ENCODE measurements around the gene AKAP9. TPM values are rescaled to one million over a fixed set of nuclear protein-coding genes. Genes with fewer than 3 reads are reported as not detected.
"Not testable (repeated sequence)": the region's sequence is repeated elsewhere in the genome, so short reads cannot be mapped to it uniquely, and the experiment has no call there.

The AKAP9 gene
- total RNA-seq, 1 experiment from 2014 or later = 28.7 TPM

GRCh38 chr7:91956464-91956863, 15.8 kb downstream of the AKAP9 start:
- not testable (repeated sequence) for H3K27ac ChIP-seq; H3K4me3 ChIP-seq; DNase-seq (ENCODE audit: low read depth in 1 of 2, low spot score in 2 of 2); H3K9me3 ChIP-seq (replicated peaks); H3K36me3 ChIP-seq; H3K4me1 ChIP-seq (replicated peaks); H3K27me3 ChIP-seq (replicated peaks)

GRCh38 chr7:91957232-91957631, 16.6 kb downstream of the AKAP9 start:
- Histone ChIP-seq H3K9me3 (replicated peaks) (no peaks in the 10 kb centered on the region), H3K36me3 (no peaks in the 10 kb centered on the region), H3K27ac (no peak overlapping the region), H3K4me3 (no peak overlapping the region), H3K27me3 (replicated peaks) (no peaks in the 10 kb centered on the region), H3K4me1 (replicated peaks) (no peaks in the 10 kb centered on the region)
- DNase-seq (ENCODE audit: low read depth in 1 of 2, low spot score in 2 of 2) = no peak

DNA sequence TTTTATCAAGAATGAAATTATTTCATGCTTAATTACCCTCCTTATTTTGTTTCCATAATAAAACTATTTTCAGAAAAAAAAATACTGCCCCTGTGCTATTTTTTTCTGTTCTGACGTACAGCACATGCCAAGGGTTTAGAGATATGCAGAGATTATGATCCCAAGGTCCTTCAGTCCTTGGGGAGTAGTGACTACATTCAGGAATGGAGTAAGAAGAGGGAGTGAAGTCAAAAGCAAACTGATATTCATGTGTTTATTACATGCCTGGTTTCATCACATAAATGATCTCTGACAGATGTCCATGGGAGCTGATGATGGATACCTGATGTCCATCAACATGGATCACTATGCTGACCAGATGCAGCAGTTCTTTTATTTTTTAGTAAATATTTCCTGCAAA, 17.2 kb downstream of the AKAP9 start:
- Histone ChIP-seq H3K9me3 (replicated peaks) (no peaks in the 10 kb centered on the region), H3K27me3 (replicated peaks) (no peaks in the 10 kb centered on the region)
- DNase-seq (ENCODE audit: low read depth in 1 of 2, low spot score in 2 of 2) = no peak

GRCh38 chr7:91959023-91959422, 18.4 kb downstream of the AKAP9 start:
- H3K27me3 ChIP-seq (replicated peaks) = no peaks in the 10 kb centered on the region
- no peak overlapping the region for H3K27ac ChIP-seq
- H3K9me3 ChIP-seq (replicated peaks) = no peaks in the 10 kb centered on the region
- no peaks in the 10 kb centered on the region for H3K4me1 ChIP-seq (replicated peaks)
- no peak for DNase-seq (ENCODE audit: low read depth in 1 of 2, low spot score in 2 of 2)
- no peak overlapping the region for H3K4me3 ChIP-seq
- no peaks in the 10 kb centered on the region for H3K36me3 ChIP-seq

More for the DNA sequence above, 17.2 kb downstream of the AKAP9 start:
- H3K27ac ChIP-seq = no peak overlapping the region
- H3K4me3 ChIP-seq = no peak overlapping the region
- no peaks in the 10 kb centered on the region for H3K36me3 ChIP-seq
- no peaks in the 10 kb centered on the region for H3K4me1 ChIP-seq (replicated peaks)

DNA sequence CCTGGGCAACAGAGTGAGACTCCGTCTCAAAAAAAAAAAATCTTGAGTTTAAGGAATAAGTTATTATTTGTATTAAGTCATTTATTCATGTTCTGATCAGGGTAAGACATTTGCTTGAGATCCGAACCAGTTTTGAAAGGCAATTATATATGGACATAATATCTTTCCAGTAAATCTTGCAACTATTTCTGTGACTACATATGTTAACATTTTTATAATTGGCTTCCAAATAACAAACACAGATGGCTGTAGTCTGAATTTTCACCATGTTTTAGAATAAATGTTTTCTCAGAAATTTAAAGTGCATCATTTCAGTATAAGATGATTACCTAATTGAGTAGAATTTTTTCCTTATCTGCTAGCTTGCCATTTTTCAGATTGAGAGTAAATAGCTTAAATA, 21.2 kb downstream of the AKAP9 start:
- no peak overlapping the region for H3K27ac ChIP-seq
- no peaks in the 10 kb centered on the region for H3K36me3 ChIP-seq
- no peak overlapping the region for H3K4me3 ChIP-seq

GRCh38 chr7:91962419-91962818, 21.8 kb downstream of the AKAP9 start:
- DNase-seq (ENCODE audit: low read depth in 1 of 2, low spot score in 2 of 2) = no peak
- Histone ChIP-seq H3K4me1 (replicated peaks) (no peaks in the 10 kb centered on the region), H3K9me3 (replicated peaks) (no peaks in the 10 kb centered on the region), H3K27ac (no peak overlapping the region), H3K36me3 (no peaks in the 10 kb centered on the region), H3K27me3 (replicated peaks) (no peaks in the 10 kb centered on the region), H3K4me3 (no peak overlapping the region)

More for the DNA sequence above, 21.2 kb downstream of the AKAP9 start:
- H3K4me1 ChIP-seq (replicated peaks) = no peaks in the 10 kb centered on the region
- H3K9me3 ChIP-seq (replicated peaks) = no peaks in the 10 kb centered on the region
- DNase-seq (ENCODE audit: low read depth in 1 of 2, low spot score in 2 of 2) = no peak
- no peaks in the 10 kb centered on the region for H3K27me3 ChIP-seq (replicated peaks)

DNA sequence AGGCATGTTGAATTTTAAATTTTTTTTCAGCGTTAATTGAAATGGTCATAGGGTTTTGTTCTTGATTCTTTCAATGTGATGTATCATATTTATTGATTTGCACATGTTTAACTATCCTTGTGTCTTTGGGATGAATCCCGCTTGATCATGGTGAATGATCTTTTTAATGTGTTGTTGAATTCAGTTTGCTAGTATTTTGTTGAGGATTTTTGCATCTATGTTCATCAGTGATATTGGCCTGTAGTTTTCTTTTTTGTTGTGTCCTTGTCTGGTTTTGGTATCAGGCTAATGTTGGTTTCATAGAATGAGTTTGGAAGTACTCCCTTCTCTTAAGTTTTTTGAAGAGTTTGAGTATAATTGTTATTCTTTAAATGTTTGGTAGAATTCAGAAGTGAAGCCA, 26.9 kb downstream of the AKAP9 start:
- H3K27ac ChIP-seq; H3K36me3 ChIP-seq; H3K4me1 ChIP-seq (replicated peaks); H3K27me3 ChIP-seq (replicated peaks); DNase-seq (ENCODE audit: low read depth in 1 of 2, low spot score in 2 of 2); H3K4me3 ChIP-seq; H3K9me3 ChIP-seq (replicated peaks): not testable (repeated sequence)

GRCh38 chr7:91973639-91974038, 33.0 kb downstream of the AKAP9 start:
- Histone ChIP-seq H3K9me3 (replicated peaks) (no peaks in the 10 kb centered on the region), H3K27ac (no peak overlapping the region), H3K36me3 (no peaks in the 10 kb centered on the region), H3K4me1 (replicated peaks) (no peaks in the 10 kb centered on the region), H3K27me3 (replicated peaks) (no peaks in the 10 kb centered on the region), H3K4me3 (no peak overlapping the region)
- DNase-seq (ENCODE audit: low read depth in 1 of 2, low spot score in 2 of 2) = no peak

DNA sequence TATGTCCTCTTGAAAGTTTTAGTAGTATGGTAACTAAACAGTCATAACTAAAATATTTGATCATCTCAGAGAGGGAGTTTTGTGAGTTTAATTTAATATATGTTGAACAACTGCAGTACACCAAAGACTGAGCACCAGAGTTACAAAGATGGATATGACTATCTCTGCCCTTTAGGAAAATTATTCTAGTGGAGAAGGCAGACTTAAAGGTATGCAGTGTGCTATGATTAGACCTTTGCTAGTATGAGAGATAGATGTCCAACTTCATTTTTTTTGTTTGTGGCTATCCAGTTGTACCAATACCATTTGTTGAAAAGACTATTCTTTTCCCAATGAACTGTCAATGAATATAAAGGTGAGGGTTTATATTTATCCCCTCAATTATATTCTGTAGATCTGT, 33.4 kb downstream of the AKAP9 start:
- no peak for DNase-seq (ENCODE audit: low read depth in 1 of 2, low spot score in 2 of 2)
- Histone ChIP-seq H3K4me3 (no peak overlapping the region), H3K27me3 (replicated peaks) (no peaks in the 10 kb centered on the region), H3K27ac (no peak overlapping the region), H3K9me3 (replicated peaks) (no peaks in the 10 kb centered on the region), H3K36me3 (no peaks in the 10 kb centered on the region), H3K4me1 (replicated peaks) (no peaks in the 10 kb centered on the region)

DNA sequence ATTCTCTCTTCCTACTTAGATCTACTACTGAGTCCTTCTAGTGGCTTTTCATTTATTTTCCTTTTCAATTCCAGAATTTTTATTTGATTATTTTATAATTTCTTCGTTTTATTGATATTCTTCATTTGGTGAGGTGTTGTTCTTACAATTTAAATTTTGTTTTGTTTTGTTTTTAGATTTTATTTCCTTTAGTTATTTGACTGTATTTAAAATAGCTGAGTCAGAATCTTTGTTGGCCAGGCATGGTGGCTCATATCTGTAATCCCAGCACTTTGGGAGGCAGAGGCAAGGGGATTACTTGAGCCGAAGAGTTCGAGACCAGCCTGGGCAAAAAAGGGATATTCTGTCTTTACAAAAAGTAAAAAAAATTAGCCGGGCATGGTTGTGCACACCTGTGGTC, 36.1 kb downstream of the AKAP9 start:
- DNase-seq (ENCODE audit: low read depth in 1 of 2, low spot score in 2 of 2) = no peak
- Histone ChIP-seq H3K27me3 (replicated peaks) (no peaks in the 10 kb centered on the region), H3K9me3 (replicated peaks) (no peaks in the 10 kb centered on the region), H3K4me1 (replicated peaks) (no peaks in the 10 kb centered on the region), H3K4me3 (no peak overlapping the region), H3K27ac (no peak overlapping the region), H3K36me3 (no peaks in the 10 kb centered on the region)

- Histone ChIP-seq H3K27ac (no peak overlapping the region), H3K27me3 (replicated peaks) (no peaks in the 10 kb centered on the region), H3K36me3 (no peaks in the 10 kb centered on the region), H3K9me3 (replicated peaks) (no peaks in the 10 kb centered on the region), H3K4me3 (no peak overlapping the region), H3K4me1 (replicated peaks) (no peaks in the 10 kb centered on the region)
- no peak for DNase-seq (ENCODE audit: low read depth in 1 of 2, low spot score in 2 of 2)
Observed at GRCh38 chr7:91979590-91979989, 38.9 kb downstream of the AKAP9 start.

DNA sequence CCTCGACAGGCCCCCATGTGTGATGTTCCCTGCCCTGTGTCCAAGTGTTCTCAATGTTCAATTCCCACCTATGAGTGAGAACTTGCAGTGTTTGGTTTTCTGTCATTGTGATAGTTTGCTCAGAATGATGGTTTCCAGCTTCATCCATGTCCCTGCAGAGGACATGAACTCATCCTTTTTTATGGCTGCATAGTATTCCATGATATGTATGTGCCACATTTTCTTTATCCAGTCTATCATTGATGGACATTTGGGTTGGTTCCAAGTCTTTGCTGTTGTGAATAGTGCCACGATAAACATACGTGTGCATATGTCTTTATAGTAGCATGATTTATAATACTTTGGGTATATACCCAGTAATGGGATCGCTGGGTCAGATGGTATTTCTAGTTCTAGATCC, 41.7 kb downstream of the AKAP9 start:
- not testable (repeated sequence) for H3K36me3 ChIP-seq; H3K4me3 ChIP-seq; H3K9me3 ChIP-seq (replicated peaks); DNase-seq (ENCODE audit: low read depth in 1 of 2, low spot score in 2 of 2); H3K27ac ChIP-seq; H3K27me3 ChIP-seq (replicated peaks); H3K4me1 ChIP-seq (replicated peaks)

DNA sequence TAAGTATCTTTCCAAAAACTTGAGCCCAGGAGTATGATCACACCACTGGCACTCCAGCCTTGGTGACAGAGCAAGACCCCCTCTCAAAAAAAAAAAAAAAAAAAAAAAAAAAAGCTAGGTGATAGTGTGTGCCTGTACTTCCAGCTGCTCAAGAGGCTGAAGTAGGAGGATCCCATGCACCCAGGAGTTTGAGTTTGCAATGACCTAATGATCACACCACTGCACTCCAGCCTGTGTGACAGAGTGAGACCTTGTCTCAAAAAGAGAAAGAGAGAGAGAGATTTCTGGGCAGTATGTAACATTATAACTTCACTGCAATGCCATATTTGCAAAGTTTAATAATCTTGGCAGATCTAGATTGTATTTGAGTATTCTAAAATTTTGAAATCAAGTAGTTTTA, 47.6 kb downstream of the AKAP9 start:
- no peak overlapping the region for H3K4me3 ChIP-seq
- H3K4me1 ChIP-seq (replicated peaks) = no peaks in the 10 kb centered on the region
- H3K9me3 ChIP-seq (replicated peaks) = no peaks in the 10 kb centered on the region
- H3K36me3 ChIP-seq = no peaks in the 10 kb centered on the region
- no peaks in the 10 kb centered on the region for H3K27me3 ChIP-seq (replicated peaks)
- DNase-seq (ENCODE audit: low read depth in 1 of 2, low spot score in 2 of 2) = no peak
- H3K27ac ChIP-seq = no peak overlapping the region

DNA sequence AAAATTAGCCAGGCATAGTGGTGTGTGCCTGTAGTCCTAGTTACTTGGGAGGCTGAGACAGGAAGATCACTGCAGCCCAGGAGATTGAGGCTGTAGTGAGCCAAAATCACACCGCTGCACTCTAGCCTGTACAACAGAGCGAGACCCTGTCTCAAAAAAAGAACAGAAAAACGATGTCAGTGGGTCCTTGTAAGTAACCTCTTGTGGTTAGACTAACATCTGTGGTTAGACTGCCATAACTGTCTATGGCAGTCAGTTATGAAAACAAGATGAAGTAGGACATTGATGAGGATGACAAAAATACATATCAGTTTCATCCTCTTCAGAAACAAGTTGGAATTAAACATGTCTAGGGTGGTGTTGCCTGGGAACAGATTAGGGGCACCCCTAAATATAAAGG, 53.3 kb downstream of the AKAP9 start:
- H3K27ac ChIP-seq = no peak overlapping the region
- DNase-seq (ENCODE audit: low read depth in 1 of 2, low spot score in 2 of 2) = no peak
- peaks cover 5% of the 10 kb centered on the region for H3K36me3 ChIP-seq
- no peaks in the 10 kb centered on the region for H3K27me3 ChIP-seq (replicated peaks)
- no peaks in the 10 kb centered on the region for H3K9me3 ChIP-seq (replicated peaks)
- no peak overlapping the region for H3K4me3 ChIP-seq
- H3K4me1 ChIP-seq (replicated peaks) = no peaks in the 10 kb centered on the region

- Histone ChIP-seq H3K27ac (no peak overlapping the region), H3K36me3 (peaks cover 9% of the 10 kb centered on the region), H3K9me3 (replicated peaks) (no peaks in the 10 kb centered on the region), H3K4me3 (no peak overlapping the region), H3K4me1 (replicated peaks) (no peaks in the 10 kb centered on the region), H3K27me3 (replicated peaks) (no peaks in the 10 kb centered on the region)
- DNase-seq (ENCODE audit: low read depth in 1 of 2, low spot score in 2 of 2) = no peak
Observed at GRCh38 chr7:91995391-91996105, 54.9 kb downstream of the AKAP9 start.
